ENCODE data around the gene SMAD6. TPM values are rescaled to one million over a fixed set of nuclear protein-coding genes. Genes with fewer than 3 reads are reported as not detected.
A peak's percentile ranks its signal among the peaks of the same experiment; 100 is the strongest.

SMAD6 gene
- total RNA-seq, 4 donors from 2014 or later = 1.7 to 6.3 (median 3.8) TPM

GRCh38 chr15:66698971-66699370 lies 3.1 kb upstream of the SMAD6 start:
- Histone ChIP-seq H3K27me3 (peaks cover 0 to 18% (median 0%) of the 10 kb centered on the region in 4 donors), H3K9me3 (no peaks in the 10 kb centered on the region), H3K4me1 (peaks cover 8 to 46% (median 8%) of the 10 kb centered on the region in 3 donors), H3K36me3 (no peaks in the 10 kb centered on the region), H3K27ac (no peak overlapping the region), H3K4me3 (no peak overlapping the region)
- TF ChIP-seq, protein P1, sequence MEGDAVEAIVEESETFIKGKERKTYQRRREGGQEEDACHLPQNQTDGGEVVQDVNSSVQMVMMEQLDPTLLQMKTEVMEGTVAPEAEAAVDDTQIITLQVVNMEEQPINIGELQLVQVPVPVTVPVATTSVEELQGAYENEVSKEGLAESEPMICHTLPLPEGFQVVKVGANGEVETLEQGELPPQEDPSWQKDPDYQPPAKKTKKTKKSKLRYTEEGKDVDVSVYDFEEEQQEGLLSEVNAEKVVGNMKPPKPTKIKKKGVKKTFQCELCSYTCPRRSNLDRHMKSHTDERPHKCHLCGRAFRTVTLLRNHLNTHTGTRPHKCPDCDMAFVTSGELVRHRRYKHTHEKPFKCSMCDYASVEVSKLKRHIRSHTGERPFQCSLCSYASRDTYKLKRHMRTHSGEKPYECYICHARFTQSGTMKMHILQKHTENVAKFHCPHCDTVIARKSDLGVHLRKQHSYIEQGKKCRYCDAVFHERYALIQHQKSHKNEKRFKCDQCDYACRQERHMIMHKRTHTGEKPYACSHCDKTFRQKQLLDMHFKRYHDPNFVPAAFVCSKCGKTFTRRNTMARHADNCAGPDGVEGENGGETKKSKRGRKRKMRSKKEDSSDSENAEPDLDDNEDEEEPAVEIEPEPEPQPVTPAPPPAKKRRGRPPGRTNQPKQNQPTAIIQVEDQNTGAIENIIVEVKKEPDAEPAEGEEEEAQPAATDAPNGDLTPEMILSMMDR (IDR thresholded peaks at IDR 0.05) = no peak
- no peak for TF ChIP-seq POLR2A (IDR thresholded peaks at IDR 0.05)
- 88 to 91% methylated on average over 6 of the region's 6 CpGs for WGBS, 2 donors
- intact Hi-C loops (cut with DNase I) = no loop called here
- no peak for DNase-seq

GRCh38 chr15:66700412-66700801 lies 1.6 kb upstream of the SMAD6 start:
- WGBS, 2 donors = 5 to 13% methylated on average over 10 to 12 of the region's 13 CpGs
- Histone ChIP-seq H3K36me3 (no peaks in the 10 kb centered on the region), H3K9me3 (no peaks in the 10 kb centered on the region), H3K4me1 (peaks cover 8 to 60% (median 12%) of the 10 kb centered on the region in 3 donors), H3K4me3 (peak overlapping the region; percentile 49 to 77 (median 66)), H3K27me3 (peaks cover 0 to 32% (median 0%) of the 10 kb centered on the region in 4 donors), H3K27ac (peak overlapping the region; percentile 63 to 92 (median 84))
- intact Hi-C loops (cut with DNase I) = no loop called here
- no peak for TF ChIP-seq POLR2A (IDR thresholded peaks at IDR 0.05)
- TF ChIP-seq, protein P1 (IDR thresholded peaks at IDR 0.05) = no peak
- DNase-seq = no peak

DNA sequence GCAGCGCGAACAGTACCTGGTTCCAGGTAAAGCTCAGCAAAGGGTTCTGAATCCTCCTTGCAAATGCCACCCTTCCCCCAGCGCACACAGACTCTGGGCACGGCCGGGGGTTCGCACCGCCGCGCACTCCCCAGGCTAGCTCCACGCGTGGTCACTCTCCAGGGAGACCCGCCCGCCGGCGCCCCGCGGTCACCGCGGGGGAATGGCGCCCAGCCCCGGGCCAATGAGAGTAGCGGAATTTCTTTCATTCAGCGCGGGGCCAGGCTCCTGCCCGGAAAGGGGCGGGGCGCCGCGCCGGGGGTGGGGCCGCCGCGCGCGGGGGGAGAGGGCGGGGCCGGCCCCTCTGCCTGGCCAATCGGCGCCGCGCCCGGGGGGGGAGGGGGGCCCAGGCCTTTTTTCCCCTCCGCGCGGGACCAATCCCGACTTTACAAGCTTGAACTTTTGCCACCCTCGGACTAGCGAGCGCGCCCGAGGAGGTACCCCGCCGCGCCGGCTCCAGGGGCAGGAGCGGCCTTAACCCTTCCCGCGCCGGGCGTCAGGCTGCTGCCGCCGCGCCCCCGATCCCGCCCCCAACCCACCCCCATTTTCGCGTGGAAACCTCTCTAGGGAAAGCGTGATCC lies 1.1 kb upstream of the SMAD6 start:
- DNase-seq = peak; percentile 44
- no peaks in the 10 kb centered on the region for H3K9me3 ChIP-seq
- peaks cover 8 to 64% (median 12%) of the 10 kb centered on the region in 3 donors for H3K4me1 ChIP-seq
- 0% methylated on average over 3 to 15 of the region's 68 CpGs for WGBS, 2 donors
- intact Hi-C loops (cut with DNase I) = no loop called here
- peak overlapping the region; percentile 79 to 92 (median 86) for H3K27ac ChIP-seq
- H3K36me3 ChIP-seq = no peaks in the 10 kb centered on the region
- peaks cover 0 to 37% (median 0%) of the 10 kb centered on the region in 4 donors for H3K27me3 ChIP-seq
- H3K4me3 ChIP-seq = peak overlapping the region; percentile 49 to 77 (median 66)
- TF ChIP-seq POLR2A (IDR thresholded peaks at IDR 0.05) = no peak
- TF ChIP-seq, protein P1 (IDR thresholded peaks at IDR 0.05) = no peak

GRCh38 chr15:66701422-66702034 lies 508 bp upstream of the SMAD6 start:
- H3K4me1 ChIP-seq = peaks cover 8 to 70% (median 16%) of the 10 kb centered on the region in 3 donors
- intact Hi-C loops (cut with DNase I) = no loop called here
- TF ChIP-seq, protein P1 (IDR thresholded peaks at IDR 0.05) = no peak
- TF ChIP-seq POLR2A (IDR thresholded peaks at IDR 0.05) = no peak
- peak overlapping the region; percentile 49 to 77 (median 66) for H3K4me3 ChIP-seq
- peaks cover 0 to 37% (median 0%) of the 10 kb centered on the region in 4 donors for H3K27me3 ChIP-seq
- peak overlapping the region; percentile 79 to 92 (median 86) for H3K27ac ChIP-seq
- H3K36me3 ChIP-seq = no peaks in the 10 kb centered on the region
- DNase-seq = no peak
- WGBS, 2 donors = 0% methylated on average over 6 to 11 of the region's 48 CpGs
- no peaks in the 10 kb centered on the region for H3K9me3 ChIP-seq
